Measurements from ENCODE around the gene TIFAB.

TIFAB gene

GRCh38 chr5:135487037-135487395, 34.9 kb upstream of the TIFAB start:
- no peak for DNase-seq (ENCODE audit: low read depth)
- no peak overlapping the region for H3K4me3 ChIP-seq (ENCODE audit: low read depth, low read length)
- no peak for TF ChIP-seq CTCF (conservative IDR thresholded peaks at IDR 0.05; ENCODE audit: low read depth, low read length)

GRCh38 chr5:135486131-135487036, 34.2 kb upstream of the TIFAB start:
- no peak for TF ChIP-seq CTCF (conservative IDR thresholded peaks at IDR 0.05; ENCODE audit: low read depth, low read length)
- no peak overlapping the region for H3K4me3 ChIP-seq (ENCODE audit: low read depth, low read length)

GRCh38 chr5:135484674-135485086, 32.5 kb upstream of the TIFAB start:
- no peak overlapping the region for H3K4me3 ChIP-seq (ENCODE audit: low read depth, low read length)
- no peak for DNase-seq (ENCODE audit: low read depth)
- TF ChIP-seq CTCF (conservative IDR thresholded peaks at IDR 0.05; ENCODE audit: low read depth, low read length) = no peak

More at GRCh38 chr5:135486131-135487036, 34.2 kb upstream of the TIFAB start:
- no peak for DNase-seq (ENCODE audit: low read depth)

- no peak overlapping the region for H3K4me3 ChIP-seq (ENCODE audit: low read depth, low read length)
- TF ChIP-seq CTCF (conservative IDR thresholded peaks at IDR 0.05; ENCODE audit: low read depth, low read length) = no peak
- DNase-seq (ENCODE audit: low read depth) = no peak
These were observed 31.1 kb upstream of the TIFAB start for GRCh38 chr5:135483254-135483653.

- H3K4me3 ChIP-seq (ENCODE audit: low read depth, low read length) = no peak overlapping the region
- no peak for DNase-seq (ENCODE audit: low read depth)
- TF ChIP-seq CTCF (conservative IDR thresholded peaks at IDR 0.05; ENCODE audit: low read depth, low read length) = no peak
These were observed 30.3 kb upstream of the TIFAB start for GRCh38 chr5:135482381-135482933.

GRCh38 chr5:135481909-135482311, 29.8 kb upstream of the TIFAB start:
- TF ChIP-seq CTCF (conservative IDR thresholded peaks at IDR 0.05; ENCODE audit: low read depth, low read length) = no peak
- H3K4me3 ChIP-seq (ENCODE audit: low read depth, low read length) = no peak overlapping the region

More at GRCh38 chr5:135481909-135482311, 29.8 kb upstream of the TIFAB start:
- DNase-seq (ENCODE audit: low read depth) = no peak

Data from choroid plexus epithelial cell (primary cell).